Immature natural killer cell (primary cell): ENCODE data around the gene RUNDC3A. TPM values are rescaled to one million over a fixed set of nuclear protein-coding genes. Genes with fewer than 3 reads are reported as not detected.
A peak's percentile ranks its signal among the peaks of the same experiment; 100 is the strongest.
"Not testable (repeated sequence)": the region's sequence is repeated elsewhere in the genome, so short reads cannot be mapped to it uniquely, and the experiment has no call there.

Source experiments
- DNase-seq, 3 donors: peaks; one replicate each; pipeline ENCODE4 v3.0.0; 2022; ENCODE audit warnings: mixed read lengths in 1 of 3
- H3K27ac Mint-ChIP-seq, 6 donors: one replicate each; pipeline ENCODE4 v1.8.0; 2020; ENCODE audit warnings: mixed read lengths in 6 of 6, mild to moderate bottlenecking in 5 of 6, inconsistent platforms in 4 of 6, moderate library complexity in 3 of 6
- H3K27me3 Mint-ChIP-seq, 3 donors: one replicate each; pipeline ENCODE4 v1.8.0; 2020 to 2021; ENCODE audit warnings: low read depth in 3 of 3, mild to moderate bottlenecking in 3 of 3, mixed read lengths in 3 of 3, moderate library complexity in 3 of 3, inconsistent platforms in 1 of 3
- H3K36me3 Mint-ChIP-seq, 3 donors: one replicate each; pipeline ENCODE4 v1.8.0; 2020; ENCODE audit warnings: mixed read lengths in 3 of 3, inconsistent platforms in 2 of 3, mild to moderate bottlenecking in 2 of 3
- H3K4me1 Mint-ChIP-seq, 2 donors: one replicate each; pipeline ENCODE4 v1.8.0; 2020; ENCODE audit warnings: inconsistent platforms in 2 of 2, mild to moderate bottlenecking in 2 of 2, mixed read lengths in 2 of 2, moderate library complexity in 1 of 2
- H3K4me3 Mint-ChIP-seq, 5 donors: one replicate each; pipeline ENCODE4 v1.8.0; 2020; ENCODE audit warnings: mild to moderate bottlenecking in 5 of 5, mixed read lengths in 5 of 5, inconsistent platforms in 3 of 5, moderate library complexity in 3 of 5
- H3K9me3 Mint-ChIP-seq, 6 donors: one replicate each; pipeline ENCODE4 v1.8.0; 2020; ENCODE audit warnings: mild to moderate bottlenecking in 6 of 6, mixed read lengths in 6 of 6, inconsistent platforms in 4 of 6, moderate library complexity in 3 of 6
- polyA plus RNA-seq, 3 donors: library from polyadenylated mRNA; unstranded; fragments of 300-500 nt; fragmentation: Illumina TruSeq; gene quantifications; one replicate each; pipeline ENCODE4 v1.2.3, GENCODE V29; 2021

The RUNDC3A gene
- polyA plus RNA-seq, 3 donors from 2014 or later = not detected

GRCh38 chr17:44317545-44317944 lies 9.1 kb downstream of the RUNDC3A start:
- H3K9me3 Mint-ChIP-seq = peaks cover 0 to 3% (median 0%) of the 10 kb centered on the region in 6 donors
- H3K27me3 Mint-ChIP-seq = peaks cover 10 to 19% (median 14%) of the 10 kb centered on the region in 3 donors
- H3K27ac Mint-ChIP-seq = peak overlapping the region in 1 of 6 donors; percentile 20
- no peak for DNase-seq
- H3K36me3 Mint-ChIP-seq = peaks cover 0 to 11% (median 9%) of the 10 kb centered on the region in 3 donors
- peaks cover 8 to 11% of the 10 kb centered on the region in 2 donors for H3K4me1 Mint-ChIP-seq
- peak overlapping the region in 3 of 5 donors; percentile 0 to 38 (median 2) for H3K4me3 Mint-ChIP-seq

DNA sequence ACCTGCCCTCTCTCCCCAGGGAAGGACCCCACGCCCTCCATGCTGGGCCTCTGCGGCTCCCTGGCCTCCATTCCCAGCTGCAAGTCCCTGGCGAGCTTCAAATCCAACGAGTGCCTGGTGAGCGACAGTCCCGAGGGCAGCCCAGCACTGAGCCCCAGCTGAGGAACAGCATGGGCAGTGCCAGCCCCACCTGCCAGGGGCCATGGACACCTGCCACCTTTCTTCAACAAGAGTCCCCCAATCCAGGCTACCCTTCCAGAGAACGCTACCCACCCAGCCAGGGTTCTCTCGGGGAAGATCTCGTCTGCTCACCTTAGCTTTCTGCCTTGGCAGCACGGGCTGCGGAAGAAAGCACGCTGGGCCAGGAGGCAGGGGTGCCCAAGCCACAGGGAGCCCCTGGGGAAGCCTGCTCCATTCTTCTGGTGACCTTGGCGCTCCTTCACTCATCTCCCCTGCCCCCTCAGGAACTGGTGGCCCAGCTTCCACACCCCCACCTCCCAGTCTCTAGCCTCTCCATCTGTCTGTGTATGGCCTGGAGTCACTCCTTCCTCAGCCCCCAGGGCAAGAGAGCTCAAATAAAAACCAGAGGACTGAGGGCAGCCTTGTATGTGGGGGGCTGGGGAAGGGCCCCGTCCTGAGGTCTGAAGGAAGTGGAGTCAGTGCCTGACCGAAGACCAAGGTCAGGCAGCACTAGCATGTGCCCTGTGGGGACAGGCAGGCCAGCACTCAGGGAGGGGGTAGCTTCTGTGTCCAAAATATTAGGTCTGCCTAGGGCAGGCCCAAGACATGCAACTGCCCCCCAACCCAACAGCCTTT lies 9.9 kb downstream of the RUNDC3A start:
- Mint-ChIP-seq H3K27me3 (peaks cover 10 to 19% (median 14%) of the 10 kb centered on the region in 3 donors), H3K4me3 (no peak overlapping the region), H3K4me1 (peaks cover 8 to 16% of the 10 kb centered on the region in 2 donors), H3K9me3 (peaks cover 0 to 3% (median 0%) of the 10 kb centered on the region in 6 donors), H3K27ac (no peak overlapping the region), H3K36me3 (peaks cover 0 to 11% (median 9%) of the 10 kb centered on the region in 3 donors)
- DNase-seq = no peak

DNA sequence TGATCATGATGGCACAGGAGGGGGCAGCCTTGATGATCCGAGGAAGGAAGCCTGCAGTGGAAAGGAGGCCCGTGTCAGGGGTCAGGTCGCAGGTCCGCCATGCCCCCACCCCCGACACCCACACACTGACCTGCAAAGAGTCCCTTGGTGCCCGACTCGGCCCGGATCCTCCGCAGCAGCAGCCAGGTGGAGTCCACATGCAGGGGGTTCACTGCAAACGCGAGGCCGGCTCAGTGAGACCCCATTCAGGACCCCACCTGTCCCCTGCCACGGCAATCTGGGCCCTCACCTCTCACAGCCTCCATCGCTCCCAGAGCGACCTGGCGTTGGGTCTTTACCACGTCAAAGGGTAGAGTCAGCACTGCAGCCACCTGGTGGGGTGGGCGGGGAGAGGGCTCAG lies 11.7 kb downstream of the RUNDC3A start:
- Mint-ChIP-seq H3K36me3 (peaks cover 0 to 11% (median 9%) of the 10 kb centered on the region in 3 donors), H3K4me1 (peaks cover 10 to 26% of the 10 kb centered on the region in 2 donors), H3K9me3 (peaks cover 0 to 3% (median 0%) of the 10 kb centered on the region in 6 donors), H3K27ac (no peak overlapping the region), H3K4me3 (no peak overlapping the region), H3K27me3 (peaks cover 7 to 15% (median 7%) of the 10 kb centered on the region in 3 donors)
- no peak for DNase-seq

DNA sequence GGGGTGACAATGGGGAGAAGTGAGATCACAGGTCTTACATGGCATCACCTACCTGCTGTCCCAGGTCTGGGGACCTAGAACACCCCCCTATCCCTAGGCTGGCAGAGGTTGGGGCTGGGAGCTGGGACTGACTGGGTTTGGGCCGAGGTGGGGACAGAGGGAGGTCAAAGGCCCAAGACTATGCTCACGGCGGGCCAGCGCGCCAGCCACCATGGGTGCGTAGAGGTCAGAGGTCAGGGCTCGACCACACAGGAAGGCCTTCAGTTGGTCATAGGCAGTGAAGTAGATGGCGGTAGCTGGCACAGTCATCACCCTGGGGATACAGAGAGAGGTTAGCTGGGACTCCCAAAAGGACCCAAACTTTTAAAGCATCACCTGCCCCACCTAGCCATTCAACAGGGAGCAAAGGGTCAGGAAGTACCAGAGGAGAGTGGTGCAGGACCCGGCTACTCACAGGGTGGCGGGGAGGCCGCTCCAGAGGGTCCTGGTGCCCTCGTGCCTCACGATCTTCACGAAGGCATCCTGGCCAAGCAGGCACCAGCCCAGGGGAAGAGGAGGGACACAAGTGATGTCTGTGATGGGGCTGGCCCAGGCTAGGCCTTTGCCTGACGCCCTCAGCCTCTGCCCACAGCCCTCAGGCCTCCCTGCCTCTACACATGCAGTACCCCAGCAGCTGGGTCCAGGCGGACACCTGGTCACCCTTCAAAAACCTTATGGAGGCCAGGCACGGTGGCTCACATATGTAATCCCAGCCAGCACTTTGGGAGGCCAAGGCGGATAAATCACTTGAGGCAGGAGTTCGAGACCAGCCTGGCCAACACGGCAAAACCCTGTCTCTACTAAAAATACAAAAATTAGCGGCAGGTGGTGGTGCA lies 13.1 kb downstream of the RUNDC3A start:
- Mint-ChIP-seq H3K4me3 (peak overlapping the region in 2 of 5 donors; percentile 10 to 18), H3K4me1 (peaks cover 11 to 33% of the 10 kb centered on the region in 2 donors), H3K9me3 (peaks cover 0 to 2% (median 0%) of the 10 kb centered on the region in 6 donors), H3K27ac (peak overlapping the region in 1 of 6 donors; percentile 64), H3K36me3 (peaks cover 0 to 11% (median 9%) of the 10 kb centered on the region in 3 donors), H3K27me3 (peaks cover 8 to 19% (median 11%) of the 10 kb centered on the region in 3 donors)
- DNase-seq = no peak

- peak overlapping the region in 4 of 5 donors; percentile 36 to 84 (median 46) for H3K4me3 Mint-ChIP-seq
- H3K36me3 Mint-ChIP-seq = peaks cover 0 to 9% (median 9%) of the 10 kb centered on the region in 3 donors
- peaks cover 16 to 35% of the 10 kb centered on the region in 2 donors for H3K4me1 Mint-ChIP-seq
- H3K9me3 Mint-ChIP-seq = peaks cover 0 to 2% (median 0%) of the 10 kb centered on the region in 6 donors
- DNase-seq = no peak
- H3K27me3 Mint-ChIP-seq = peaks cover 8 to 23% (median 12%) of the 10 kb centered on the region in 3 donors
- H3K27ac Mint-ChIP-seq = no peak overlapping the region
Measured at GRCh38 chr17:44322236-44322895, 14.0 kb downstream of the RUNDC3A start.

DNA sequence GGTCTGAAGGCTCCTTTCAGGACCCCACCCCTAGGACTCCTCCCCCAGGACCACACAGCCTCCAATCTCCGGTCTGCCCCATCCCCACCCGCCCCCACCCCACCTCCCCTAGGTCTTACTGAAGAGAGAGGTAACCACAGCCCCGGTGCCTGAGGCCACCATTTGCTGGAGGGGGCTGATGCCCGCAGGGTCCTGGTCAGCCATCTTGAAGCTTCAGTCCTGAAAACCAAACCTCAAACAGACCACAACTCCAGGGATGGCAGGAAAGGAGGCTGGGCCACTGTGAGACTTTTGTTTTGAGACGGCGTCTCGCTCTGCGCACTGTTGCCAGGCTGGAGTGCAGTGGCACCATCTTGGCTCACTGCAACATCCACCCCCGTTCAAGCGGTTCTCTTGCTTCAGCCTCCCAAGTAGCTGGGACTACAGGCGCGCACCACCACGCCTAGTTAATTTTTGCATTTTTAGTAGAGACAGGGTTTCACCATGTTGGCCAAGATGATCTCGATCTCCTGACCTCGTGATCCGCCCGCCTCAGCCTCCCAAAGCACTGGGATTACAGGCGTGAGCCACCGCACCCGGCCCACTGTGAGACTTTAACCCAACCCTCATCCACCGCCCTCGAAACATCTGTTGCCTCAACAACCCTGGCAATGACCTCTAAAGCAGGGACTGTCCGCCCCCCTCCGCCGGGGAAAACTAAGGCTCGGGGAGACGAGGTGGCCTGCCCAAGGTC lies 15.1 kb downstream of the RUNDC3A start:
- no peak for DNase-seq
- peaks cover 24 to 39% of the 10 kb centered on the region in 2 donors for H3K4me1 Mint-ChIP-seq
- H3K9me3 Mint-ChIP-seq = no peaks in the 10 kb centered on the region
- H3K4me3 Mint-ChIP-seq = peak overlapping the region; percentile 79 to 86 (median 84)
- H3K27ac Mint-ChIP-seq = peak overlapping the region in 2 of 6 donors; percentile 42 to 61
- H3K36me3 Mint-ChIP-seq = peaks cover 0 to 9% (median 7%) of the 10 kb centered on the region in 3 donors
- peaks cover 7 to 21% (median 12%) of the 10 kb centered on the region in 3 donors for H3K27me3 Mint-ChIP-seq

- Mint-ChIP-seq H3K36me3 (peaks cover 0 to 9% (median 6%) of the 10 kb centered on the region in 3 donors), H3K4me3 (peak overlapping the region; percentile 79 to 86 (median 84)), H3K27ac (peak overlapping the region in 3 of 6 donors; percentile 46 to 73 (median 48)), H3K4me1 (peaks cover 24 to 39% of the 10 kb centered on the region in 2 donors), H3K9me3 (no peaks in the 10 kb centered on the region), H3K27me3 (peaks cover 6 to 21% (median 12%) of the 10 kb centered on the region in 3 donors)
- no peak for DNase-seq
Measured at GRCh38 chr17:44324092-44324570, 15.7 kb downstream of the RUNDC3A start.

DNA sequence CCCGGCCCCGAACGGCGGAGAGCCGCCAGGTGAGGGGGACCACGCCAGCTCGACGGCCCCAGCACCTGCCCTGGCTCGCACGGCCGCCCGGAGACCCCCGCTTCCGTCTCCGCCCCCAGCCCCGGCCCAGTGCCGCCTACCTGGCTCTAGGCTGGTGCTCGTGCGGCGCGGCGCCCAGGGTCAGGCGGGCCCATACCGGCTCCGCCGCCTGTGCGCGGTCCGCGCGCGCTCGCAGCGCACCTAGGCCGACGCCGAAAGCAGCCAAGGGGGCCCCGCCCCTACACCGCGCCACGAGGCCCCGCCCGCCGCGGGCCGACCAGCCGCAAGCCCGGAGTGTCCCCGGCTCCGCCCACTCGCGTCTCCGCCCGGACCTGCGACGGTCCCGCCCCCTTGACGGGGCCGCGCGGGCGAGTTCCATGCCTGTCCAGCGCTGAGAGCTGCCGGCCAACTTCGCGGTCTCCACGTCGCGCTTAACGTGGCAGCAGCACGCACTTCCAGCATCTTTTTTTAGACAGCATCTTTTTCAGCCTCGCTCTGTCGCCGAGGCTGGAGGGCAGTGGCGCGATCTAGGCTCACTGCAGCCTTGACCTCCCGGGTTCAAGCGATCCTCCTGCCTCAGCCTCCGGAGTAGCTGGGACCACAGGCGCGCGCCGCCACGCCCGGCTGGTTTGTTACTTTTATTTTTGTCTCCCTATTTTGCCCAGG lies 16.3 kb downstream of the RUNDC3A start, which contains the start of gene SLC25A39:
Gene SLC25A39, minus strand, starts transcription at position 253 of the 705 bp plus-strand sequence. CDS start 1,261 bp downstream, outside the sequence.
- Mint-ChIP-seq H3K4me3 (peak within 1 kb of the TSS; percentile 93 to 95 (median 93)), H3K4me1 (peaks cover 24 to 39% of the 10 kb centered on the region in 2 donors), H3K27me3 (peaks cover 6 to 21% (median 12%) of the 10 kb centered on the region in 3 donors), H3K36me3 (peaks cover 0 to 3% (median under 1%) of the 10 kb centered on the region in 3 donors), H3K9me3 (no peaks in the 10 kb centered on the region), H3K27ac (peak within 1 kb of the TSS; percentile 94 to 98 (median 98))
- DNase-seq = peak; percentile 96 to 97 (median 97)

GRCh38 chr17:44326861-44327444 lies 18.6 kb downstream of the RUNDC3A start:
- Mint-ChIP-seq H3K4me3 (peak overlapping the region; percentile 61 to 93 (median 78)), H3K4me1 (peaks cover 29 to 40% of the 10 kb centered on the region in 2 donors)

DNA sequence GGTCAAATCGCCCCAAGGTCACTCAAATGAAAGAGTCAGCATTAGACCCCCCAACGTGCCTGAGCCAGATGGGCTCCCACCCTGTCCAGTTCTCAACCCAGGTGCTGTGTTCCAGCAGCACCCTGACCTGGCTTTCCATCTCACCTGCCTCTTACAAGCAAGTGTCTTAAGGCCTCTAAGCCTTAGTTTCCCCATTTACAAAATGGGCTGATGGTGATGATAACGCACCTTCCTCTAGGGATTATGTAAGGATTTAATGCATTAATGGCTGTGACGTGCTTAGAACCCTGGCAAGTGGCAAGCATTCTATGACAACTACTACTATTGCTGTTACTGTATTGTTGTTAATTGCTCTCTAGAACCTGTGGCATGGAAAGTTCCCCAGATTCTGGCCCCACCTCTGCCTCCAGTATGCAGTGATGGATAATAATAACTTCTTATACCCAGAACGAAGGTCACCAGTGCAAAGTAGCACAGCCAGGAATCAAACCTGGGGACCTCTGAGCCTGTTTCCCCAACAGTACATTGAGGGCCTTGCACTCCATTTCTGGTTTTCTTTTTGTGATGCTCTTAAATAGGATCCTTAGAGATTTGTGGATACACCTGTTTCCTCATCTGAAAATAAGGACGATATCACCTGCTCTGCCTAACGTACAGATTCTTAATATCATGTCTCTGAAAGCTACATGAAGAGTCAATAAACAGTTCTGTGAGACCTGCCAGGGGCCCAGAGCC lies 19.5 kb downstream of the RUNDC3A start:
- H3K4me3 Mint-ChIP-seq = peak overlapping the region; percentile 21 to 40 (median 26)
- peaks cover 29 to 36% of the 10 kb centered on the region in 2 donors for H3K4me1 Mint-ChIP-seq
- H3K36me3 Mint-ChIP-seq = no peaks in the 10 kb centered on the region
- DNase-seq = no peak
- no peaks in the 10 kb centered on the region for H3K9me3 Mint-ChIP-seq
- peaks cover 6 to 21% (median 12%) of the 10 kb centered on the region in 3 donors for H3K27me3 Mint-ChIP-seq
- peak overlapping the region; percentile 24 to 72 (median 50) for H3K27ac Mint-ChIP-seq

More at GRCh38 chr17:44326861-44327444, 18.6 kb downstream of the RUNDC3A start:
- Mint-ChIP-seq H3K27me3 (peaks cover 6 to 21% (median 12%) of the 10 kb centered on the region in 3 donors), H3K36me3 (no peaks in the 10 kb centered on the region), H3K9me3 (no peaks in the 10 kb centered on the region), H3K27ac (peak overlapping the region; percentile 83 to 97 (median 90))
- DNase-seq = peak; percentile 93 to 94 (median 93)

DNA sequence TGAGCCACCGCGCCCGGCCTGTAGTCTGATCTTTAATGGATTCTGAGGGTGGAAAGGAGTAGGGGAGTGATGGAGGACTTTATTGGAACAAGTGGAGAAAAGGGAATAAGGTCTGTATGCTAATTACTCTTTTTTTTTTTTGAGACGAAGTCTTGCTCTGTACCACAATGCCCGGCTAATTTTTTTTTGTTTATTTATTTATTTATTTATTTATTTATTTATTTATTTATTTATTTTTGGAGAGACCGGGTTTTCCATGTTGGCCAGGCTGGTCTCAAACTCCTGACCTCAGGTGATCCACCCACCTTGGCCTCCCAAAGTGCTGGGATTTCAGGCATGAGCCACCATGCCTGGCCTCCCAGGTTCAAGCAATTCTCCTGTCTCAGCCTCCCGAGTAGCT lies 21.1 kb downstream of the RUNDC3A start:
- H3K4me1 Mint-ChIP-seq = peaks cover 25 to 29% of the 10 kb centered on the region in 2 donors
- not testable (repeated sequence) for DNase-seq

More for the DNA sequence above, 21.1 kb downstream of the RUNDC3A start:
- H3K27ac Mint-ChIP-seq, H3K4me3 Mint-ChIP-seq, H3K9me3 Mint-ChIP-seq, H3K36me3 Mint-ChIP-seq: not testable (repeated sequence)
- peaks cover 6 to 21% (median 12%) of the 10 kb centered on the region in 3 donors for H3K27me3 Mint-ChIP-seq
